Endometrial microvascular endothelial cells (primary cell): ENCODE results near the gene RAI1. TPM values are rescaled to one million over a fixed set of nuclear protein-coding genes. Genes with fewer than 3 reads are reported as not detected.

ENCODE experiments used
- in situ Hi-C: cut with HindIII; loops from 2 replicates; pipeline ENCODE4 v1.10.0; 2017; ENCODE audit warnings: low sequenced_read_pairs, low pct_unique_long_range_greater_than_20kb; ENCODE audit errors: inconsistent ontology term
- total RNA-seq: library from RNA; depleted of rRNA; stranded (reverse); fragments of >200 nt; gene quantifications from one replicate; pipeline ENCODE4 v1.2.3, GENCODE V29; 2015; ENCODE audit errors: inconsistent ontology term

The RAI1 gene
- total RNA-seq, 1 donor from 2014 or later: 14.3 TPM

- in situ Hi-C loops: no loop called here
Measured at GRCh38 chr17:17663160-17664063, 17.8 kb upstream of the RAI1 start.

DNA sequence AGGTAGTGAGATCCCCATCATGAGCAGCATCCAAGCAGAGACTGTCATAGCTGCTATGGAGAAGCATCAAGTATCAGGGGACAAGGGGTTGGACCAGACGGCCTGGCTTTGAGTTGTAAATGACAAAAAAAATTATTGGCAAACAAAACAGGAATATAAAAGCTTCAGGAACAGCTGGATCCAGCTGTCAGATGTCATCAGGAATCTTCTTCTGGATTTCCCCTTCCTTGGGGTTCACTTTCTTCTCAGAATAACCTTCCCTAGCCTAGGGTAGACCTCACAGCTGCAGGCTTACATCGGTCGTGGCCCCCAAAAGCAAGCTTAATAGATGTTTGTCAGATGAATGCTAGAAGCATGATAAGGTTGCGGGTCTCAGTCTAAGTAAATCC, 17.2 kb upstream of the RAI1 start:
- in situ Hi-C loops: no loop called here

DNA sequence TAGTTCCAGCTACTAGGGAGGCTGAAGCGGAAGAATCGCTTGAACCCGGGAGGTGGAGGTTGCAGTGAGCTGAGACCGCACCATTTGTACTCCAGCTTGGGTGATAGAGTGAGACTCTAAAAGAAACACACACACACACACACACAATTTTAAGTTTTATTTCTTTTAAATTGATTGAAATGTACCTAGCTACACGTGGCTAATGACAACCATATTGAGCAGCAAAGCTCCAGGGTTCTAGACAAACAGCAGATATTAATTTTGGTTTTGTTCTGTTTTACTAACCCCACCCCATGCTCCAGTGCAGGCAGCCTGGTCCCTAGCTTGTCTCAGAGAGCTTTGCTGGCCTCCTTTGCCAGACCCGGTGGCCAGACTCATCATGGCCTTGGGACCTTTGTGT, 16.0 kb upstream of the RAI1 start:
- in situ Hi-C loops: no loop called here

- in situ Hi-C loops: no loop called here
Measured at GRCh38 chr17:17666111-17666714, 15.0 kb upstream of the RAI1 start.

- in situ Hi-C loops: no loop called here
Measured at GRCh38 chr17:17667231-17667630, 14.0 kb upstream of the RAI1 start.

GRCh38 chr17:17667947-17668346, 13.3 kb upstream of the RAI1 start:
- in situ Hi-C loops: no loop called here

DNA sequence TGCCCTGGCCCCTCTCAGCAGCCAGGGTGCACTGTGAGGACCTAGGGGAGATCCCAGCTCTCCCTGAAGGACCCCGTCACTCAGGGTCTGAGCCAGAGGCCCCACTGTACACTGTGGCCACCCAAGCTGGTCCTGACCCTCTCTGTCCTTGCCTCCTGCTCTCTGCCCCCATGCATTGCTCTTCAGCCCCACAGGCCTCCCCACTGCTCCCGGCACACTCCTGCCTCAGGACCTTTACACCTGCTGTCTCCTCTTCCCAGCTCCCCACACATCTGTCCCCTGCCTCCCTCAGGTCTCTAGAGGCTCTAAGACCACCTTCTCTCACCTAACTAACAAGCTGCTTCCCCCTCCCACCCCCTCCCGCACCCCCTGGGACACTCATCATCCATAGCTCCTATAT, 12.9 kb upstream of the RAI1 start:
- in situ Hi-C loops: no loop called here

GRCh38 chr17:17668775-17669579, 12.3 kb upstream of the RAI1 start:
- in situ Hi-C loops: no loop called here

DNA sequence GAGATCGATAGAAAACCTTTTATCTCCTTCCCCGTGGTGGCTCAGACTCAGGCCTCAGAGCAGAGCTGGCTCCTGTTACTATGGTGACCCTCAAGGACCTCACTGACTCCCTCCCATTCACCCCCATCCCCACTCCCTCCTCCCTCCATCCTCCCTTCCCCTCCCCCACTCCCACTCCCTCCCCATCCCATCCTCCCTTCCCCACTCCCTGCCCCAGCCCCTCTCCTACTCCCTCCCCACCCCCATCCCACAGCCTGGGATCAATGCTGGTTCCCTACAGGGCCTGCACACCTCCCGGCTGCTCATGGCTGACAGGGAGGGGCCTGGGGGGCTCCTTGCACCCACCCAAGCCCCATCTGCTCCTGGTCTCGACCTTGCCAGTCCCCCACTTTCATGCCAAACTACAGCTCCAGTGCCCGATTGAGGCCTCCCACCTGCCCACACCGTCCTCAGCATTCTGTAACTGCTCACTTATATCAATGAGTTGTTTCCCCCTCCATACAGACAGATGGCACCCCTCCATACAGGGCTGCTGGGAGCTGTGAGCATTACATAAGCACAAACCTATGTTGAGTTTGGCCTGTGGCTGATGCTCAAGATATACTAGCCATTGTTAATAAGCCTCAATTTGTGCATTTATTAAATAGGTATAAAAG, 11.6 kb upstream of the RAI1 start:
- in situ Hi-C loops: loop anchor here (10.0 kb wide), 1 partner anchor 145 kb away; no protein-coding TSS in a partner anchor

- in situ Hi-C loops: loop anchor here (10.0 kb wide), 1 partner anchor 144 kb away; no protein-coding TSS in a partner anchor
Measured at GRCh38 chr17:17670701-17671305, 10.5 kb upstream of the RAI1 start.

GRCh38 chr17:17671369-17672129, 9.7 kb upstream of the RAI1 start:
- in situ Hi-C loops: loop anchor here (10.0 kb wide), 1 partner anchor 143 kb away; no protein-coding TSS in a partner anchor

DNA sequence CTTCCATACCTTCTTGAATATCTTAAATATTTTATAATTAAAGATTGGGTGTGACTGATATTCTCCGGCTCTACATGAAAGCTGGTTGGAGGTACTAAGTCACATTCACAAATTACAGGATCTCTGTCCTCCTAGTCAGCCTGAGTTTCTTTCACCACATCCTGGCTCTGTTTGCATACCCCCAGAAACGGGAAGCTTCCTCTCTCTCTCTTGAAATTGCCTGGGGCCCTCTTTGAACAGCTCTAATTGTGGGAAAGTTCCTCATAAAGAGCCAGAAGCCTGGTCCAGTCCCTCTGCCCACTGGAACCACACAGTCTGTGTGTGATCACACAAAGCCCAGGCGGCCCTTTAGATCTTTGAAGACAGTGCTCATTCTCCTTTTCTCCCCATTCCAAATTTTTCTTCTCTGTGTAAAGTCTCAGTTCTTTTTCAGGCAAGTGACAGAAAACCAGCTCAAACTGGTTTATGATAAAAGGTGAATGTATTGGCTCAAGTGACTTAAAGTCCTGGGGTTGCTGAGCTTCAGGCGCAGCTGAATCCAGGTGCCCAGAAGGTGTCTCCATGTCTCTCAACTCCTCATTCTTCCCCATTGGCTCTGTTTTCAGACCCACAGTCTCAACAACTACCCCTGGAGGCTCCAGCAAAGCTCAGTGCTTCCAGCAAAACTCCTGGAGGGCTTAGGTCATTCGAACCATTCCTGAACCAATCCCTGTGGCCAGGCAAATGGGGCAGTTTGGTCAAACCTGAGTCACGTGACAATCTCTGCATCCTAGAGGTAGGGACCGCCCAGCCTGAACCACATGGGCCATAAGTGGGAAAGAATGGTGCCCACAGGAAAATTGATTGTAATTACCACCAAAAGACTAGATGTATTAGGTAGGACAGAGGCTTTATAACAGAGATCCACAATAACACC, 8.5 kb upstream of the RAI1 start:
- in situ Hi-C loops: loop anchor here (10.0 kb wide), 1 partner anchor 142 kb away; no protein-coding TSS in a partner anchor

- in situ Hi-C loops: loop anchor here (10.0 kb wide), 1 partner anchor 139 kb away; no protein-coding TSS in a partner anchor
Measured at GRCh38 chr17:17675416-17675815, 5.8 kb upstream of the RAI1 start.

DNA sequence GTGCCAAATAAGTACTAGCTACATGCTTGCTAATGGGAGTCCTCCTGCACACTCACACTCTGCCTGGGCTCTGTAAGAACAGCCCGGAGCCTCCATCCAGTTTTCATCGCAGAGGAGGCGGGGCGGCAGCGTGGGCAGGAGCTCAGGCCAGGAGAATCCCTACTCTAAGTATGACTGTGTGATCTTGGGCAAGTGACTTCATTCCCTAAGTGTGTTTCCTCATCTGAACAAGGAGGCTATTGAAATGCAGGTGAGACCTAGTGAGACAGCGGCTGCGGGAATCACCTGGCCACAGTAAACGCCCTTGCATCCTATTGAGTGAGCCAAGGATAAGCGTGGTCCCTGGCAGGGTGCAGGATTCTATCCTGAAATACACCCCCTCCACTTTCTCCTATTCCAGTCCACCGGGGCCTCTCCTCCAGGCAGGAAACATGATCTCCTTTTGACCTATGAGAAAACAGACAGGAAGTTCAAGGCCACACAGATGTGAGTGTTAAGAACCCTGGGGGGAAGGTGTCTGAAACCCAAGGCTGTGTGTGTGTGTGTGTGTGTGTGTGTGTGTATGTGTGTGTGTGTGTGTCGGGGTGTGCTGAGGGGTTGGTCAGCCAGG, 5.2 kb upstream of the RAI1 start:
- in situ Hi-C loops: loop anchor here (10.0 kb wide), 1 partner anchor 139 kb away; no protein-coding TSS in a partner anchor

- in situ Hi-C loops: loop anchor here (10.0 kb wide), 1 partner anchor 138 kb away; no protein-coding TSS in a partner anchor
Measured at GRCh38 chr17:17676752-17677151, 4.5 kb upstream of the RAI1 start.
